B cell (primary cell): Measurements from ENCODE around the gene GPA33. TPM values are rescaled to one million over a fixed set of nuclear protein-coding genes. Genes with fewer than 3 reads are reported as not detected.

ENCODE experiments used
- ATAC-seq: fragments of 200-7000 bp; cut with Tn5 transposase; one replicate; pipeline ENCODE4 v1.10.0; 2021; ENCODE audit warnings: low read depth, mild to moderate bottlenecking, moderate number of reproducible peaks, moderate library complexity
- CTCF ChIA-PET: fragments of 350-600 bp; sonication (Branson Sonifier 250); formaldehyde crosslinking; loops from one replicate; lab custom pipeline; 2021; ENCODE audit warnings: antibody characterized with exemption, inconsistent platforms; lab: Charles Lee
- POLR2A ChIA-PET: fragments of 350-600 bp; sonication (Branson Sonifier 250); formaldehyde crosslinking; loops from one replicate; lab custom pipeline; 2021; ENCODE audit warnings: antibody characterized with exemption; lab: Charles Lee
- DNase-seq: peaks from one replicate; pipeline ENCODE4 v3.0.0; 2013
- H2AFZ ChIP-seq: 2 replicates; pipeline ENCODE4 v1.6.1; 2012; ENCODE audit warnings: mild to moderate bottlenecking, low read depth, low read length; ENCODE audit not compliant: insufficient read depth, poor library complexity, severe bottlenecking
- H3K27ac ChIP-seq, 2 donors: 1 replicate in 1 of 2; 2 replicates in 1 of 2; pipeline ENCODE4 v1.5.1; 2012 to 2013; ENCODE audit warnings: low read length in 2 of 2, mild to moderate bottlenecking in 2 of 2, moderate library complexity in 1 of 2
- H3K27me3 ChIP-seq, 4 experiments: fragments of 200-600 bp in 1 of 4; sonication (generic) in 1 of 4; replicated peaks in 1 of 4; 1 replicate in 2 of 4; 2 replicates in 2 of 4; pipeline versions ENCODE4 v1.6.1 to v1.7.0; 2013 to 2016; ENCODE audit warnings: low read length in 3 of 4, mild to moderate bottlenecking in 2 of 4, mixed read lengths in 1 of 4, moderate library complexity in 1 of 4; ENCODE audit not compliant: insufficient read depth in 4 of 4, control insufficient read depth in 3 of 4; ENCODE audit errors: control extremely low read depth in 1 of 4
- H3K36me3 ChIP-seq, 2 experiments: replicated peaks in 1 of 2; 1 replicate in 1 of 2; 2 replicates in 1 of 2; pipeline versions ENCODE4 v1.6.1 to v1.7.1; 2013; ENCODE audit warnings: low read length in 1 of 2; ENCODE audit not compliant: insufficient read depth in 2 of 2, control insufficient read depth in 1 of 2; ENCODE audit errors: control extremely low read depth in 1 of 2, extremely low read depth in 1 of 2
- H3K4me1 ChIP-seq, 2 donors: fragments of 200-600 bp in 1 of 2; sonication (generic) in 1 of 2; 1 replicate in 1 of 2; 2 replicates in 1 of 2; pipeline versions ENCODE4 v1.5.1 to v1.6.1; 2013 to 2017; ENCODE audit warnings: low read length in 2 of 2; ENCODE audit not compliant: control insufficient read depth in 2 of 2, insufficient read depth in 2 of 2
- H3K4me2 ChIP-seq: replicated peaks from 2 replicates; pipeline ENCODE3; 2012; ENCODE audit warnings: mild to moderate bottlenecking, low read depth, low read length; ENCODE audit not compliant: poor library complexity, severe bottlenecking
- H3K4me3 ChIP-seq, 5 experiments: fragments of 200-600 bp in 1 of 5; sonication (generic) in 1 of 5; 1 replicate in 3 of 5; 2 replicates in 2 of 5; pipeline versions ENCODE4 v1.5.1 to v1.7.0; 2011 to 2016; ENCODE audit warnings: low read length in 4 of 5, mild to moderate bottlenecking in 4 of 5, low read depth in 2 of 5, control low read depth in 1 of 5, moderate library complexity in 1 of 5; ENCODE audit not compliant: insufficient read depth in 1 of 5; ENCODE audit errors: control extremely low read depth in 1 of 5, extremely low read depth in 1 of 5
- H3K79me2 ChIP-seq: fragments of 200-600 bp; sonication (generic); one replicate; pipeline ENCODE4 v1.6.0; 2016; ENCODE audit warnings: low read length; ENCODE audit not compliant: control insufficient read depth, insufficient read depth
- H3K9ac ChIP-seq: fragments of 200-600 bp; sonication (generic); 2 replicates; pipeline ENCODE4 v1.6.1; 2017; ENCODE audit warnings: mild to moderate bottlenecking, low read length, moderate library complexity
- H3K9me3 ChIP-seq, 3 donors: one replicate each; pipeline versions ENCODE4 v1.6.1 to v1.7.1; 2013; ENCODE audit warnings: low read length in 2 of 3; ENCODE audit not compliant: control insufficient read depth in 2 of 3, insufficient read depth in 1 of 3; ENCODE audit errors: control extremely low read depth in 1 of 3
- H4K20me1 ChIP-seq: 2 replicates; pipeline ENCODE4 v1.6.0; 2012; ENCODE audit warnings: mild to moderate bottlenecking, low read length; ENCODE audit not compliant: insufficient read depth, control insufficient read depth, poor library complexity, severe bottlenecking
- H3K27ac Mint-ChIP-seq: one replicate; pipeline ENCODE4 v1.8.0; 2021; ENCODE audit warnings: mixed read lengths
- H3K27me3 Mint-ChIP-seq: one replicate; pipeline ENCODE4 v1.8.0; 2021; ENCODE audit warnings: mixed read lengths
- H3K4me1 Mint-ChIP-seq: one replicate; pipeline ENCODE4 v1.8.0; 2021; ENCODE audit warnings: mixed read lengths
- H3K4me3 Mint-ChIP-seq: one replicate; pipeline ENCODE4 v1.8.0; 2021; ENCODE audit warnings: mixed read lengths
- H3K9me3 Mint-ChIP-seq: one replicate; pipeline ENCODE4 v1.8.0; 2022; ENCODE audit warnings: mixed read lengths; ENCODE audit not compliant: insufficient read depth
- EZH2 ChIP-seq: IDR thresholded peaks from 2 replicates; pipeline ENCODE4 v1.6.1; 2012; ENCODE audit warnings: borderline replicate concordance, low read depth, mild to moderate bottlenecking, moderate library complexity, low read length; ENCODE audit not compliant: insufficient read depth, poor library complexity, severe bottlenecking
- WGBS: methylation state at CpG from one replicate; pipeline ENCODE4 v1.1.5; 2013; ENCODE audit warnings: missing lambda C conversion rate; ENCODE audit not compliant: insufficient coverage; 5-methylcytosine and 5-hydroxymethylcytosine counted together
- intact Hi-C: fragments of 100-400 bp; cut with micrococcal nuclease; formaldehyde crosslinking; loops from one replicate; pipeline ENCODE4 v1.10.0; 2022
- polyA plus RNA-seq: library from polyadenylated mRNA; depleted of rRNA; stranded (reverse); fragments of >200 nt; gene quantifications from 2 replicates; pipeline ENCODE4 v1.2.3, GENCODE V29; 2012
- total RNA-seq, 2 donors: library from RNA; stranded (reverse); fragments of 120-200 nt in 1 of 2; gene quantifications; 1 replicate in 1 of 2; 2 replicates in 1 of 2; pipeline versions ENCODE4 v1.2.3 to v1.2.4, GENCODE V29; 2013 to 2022
- TF ChIP-seq, protein P1 (sequence below): fragments of 200-600 bp; IDR thresholded peaks from one replicate; pipeline ENCODE4 v1.8.0; 2022; ENCODE audit warnings: antibody characterized with exemption, mild to moderate bottlenecking

Gene GPA33
- total and polyA plus RNA-seq, 2 donors (not counting 1 experiment from before 2014, with no cell fraction given): 0.91 to 2.4 TPM

DNA sequence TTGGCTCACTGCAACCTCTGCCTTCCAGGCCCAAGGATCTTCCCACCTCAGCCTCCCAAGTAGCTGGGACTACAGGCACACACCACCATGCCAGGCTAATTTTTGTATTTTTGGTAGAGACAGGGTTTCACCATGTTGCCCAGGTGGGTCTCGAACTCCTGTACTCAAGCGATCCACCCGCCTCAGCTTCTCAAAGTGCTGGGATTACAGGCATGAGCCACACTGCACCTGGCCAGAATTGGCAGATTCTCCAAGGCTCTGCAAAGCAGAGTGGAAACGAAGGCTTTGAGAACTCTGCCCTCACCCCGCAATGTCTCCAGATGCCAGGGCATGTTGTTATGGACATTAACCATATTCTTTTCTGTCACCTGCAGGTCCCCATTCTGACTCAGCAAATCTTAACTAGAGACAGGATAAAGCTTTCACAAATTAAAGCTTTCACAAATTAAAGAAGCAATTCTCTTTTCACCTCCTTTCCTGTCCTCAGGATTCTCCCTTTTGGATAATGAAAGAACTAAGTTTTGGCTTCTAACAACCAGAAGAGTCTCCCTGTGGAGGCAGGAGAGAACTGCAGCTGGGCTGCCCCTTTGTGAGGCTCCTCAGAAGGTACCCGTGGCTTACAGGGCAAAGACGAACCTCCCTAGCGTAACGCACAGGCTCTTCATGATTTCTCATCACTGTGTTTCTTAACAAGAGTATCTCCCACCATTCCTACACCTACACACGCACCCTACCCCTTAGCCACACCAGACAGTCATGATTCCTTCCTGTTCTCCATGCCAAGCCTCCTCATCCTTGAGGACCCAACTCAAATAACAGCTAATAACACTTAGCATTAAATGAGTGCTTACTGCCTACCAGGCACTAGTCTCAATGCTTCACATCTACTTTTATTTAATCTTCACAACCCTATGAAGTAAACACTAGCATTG, 29.8 kb downstream of the GPA33 start:
- no peaks in the 10 kb centered on the region for H3K36me3 ChIP-seq
- Mint-ChIP-seq H3K4me3 (no peak overlapping the region), H3K9me3 (no peaks in the 10 kb centered on the region), H3K4me1 (peaks cover 4% of the 10 kb centered on the region), H3K27ac (no peak overlapping the region), H3K27me3 (peaks cover 3% of the 10 kb centered on the region)
- no peaks in the 10 kb centered on the region for H3K9me3 ChIP-seq
- H3K27me3 ChIP-seq: peaks cover 0 to 10% (median 0%) of the 10 kb centered on the region in 4 experiments
- no peak overlapping the region for H3K4me3 ChIP-seq
- POLR2A ChIA-PET: interaction anchor here (1.7 kb wide), 1 partner anchor 151 kb away, joined by 5 read pairs; no protein-coding TSS in a partner anchor
- H4K20me1 ChIP-seq: no peaks in the 10 kb centered on the region
- DNase-seq: no peak
- no peak overlapping the region for H3K4me2 ChIP-seq
- ATAC-seq: no peak
- CTCF ChIA-PET: interaction anchor here (0.7 to 17.0 kb wide), 37 partner anchors 8 to 780 kb away, joined by 3 to 944 read pairs (median 4); partner anchors contain the start of genes GPA33, ILDR2, POGK and POU2F1
- 83% methylated on average over 10 of the region's 10 CpGs for WGBS
- H3K9ac ChIP-seq: no peak overlapping the region
- no peaks in the 10 kb centered on the region for H3K79me2 ChIP-seq
- H3K4me1 ChIP-seq: peaks cover 3 to 6% of the 10 kb centered on the region in 2 donors
- intact Hi-C loops: no loop called here
- TF ChIP-seq, protein P1, sequence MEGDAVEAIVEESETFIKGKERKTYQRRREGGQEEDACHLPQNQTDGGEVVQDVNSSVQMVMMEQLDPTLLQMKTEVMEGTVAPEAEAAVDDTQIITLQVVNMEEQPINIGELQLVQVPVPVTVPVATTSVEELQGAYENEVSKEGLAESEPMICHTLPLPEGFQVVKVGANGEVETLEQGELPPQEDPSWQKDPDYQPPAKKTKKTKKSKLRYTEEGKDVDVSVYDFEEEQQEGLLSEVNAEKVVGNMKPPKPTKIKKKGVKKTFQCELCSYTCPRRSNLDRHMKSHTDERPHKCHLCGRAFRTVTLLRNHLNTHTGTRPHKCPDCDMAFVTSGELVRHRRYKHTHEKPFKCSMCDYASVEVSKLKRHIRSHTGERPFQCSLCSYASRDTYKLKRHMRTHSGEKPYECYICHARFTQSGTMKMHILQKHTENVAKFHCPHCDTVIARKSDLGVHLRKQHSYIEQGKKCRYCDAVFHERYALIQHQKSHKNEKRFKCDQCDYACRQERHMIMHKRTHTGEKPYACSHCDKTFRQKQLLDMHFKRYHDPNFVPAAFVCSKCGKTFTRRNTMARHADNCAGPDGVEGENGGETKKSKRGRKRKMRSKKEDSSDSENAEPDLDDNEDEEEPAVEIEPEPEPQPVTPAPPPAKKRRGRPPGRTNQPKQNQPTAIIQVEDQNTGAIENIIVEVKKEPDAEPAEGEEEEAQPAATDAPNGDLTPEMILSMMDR: no peak
- TF ChIP-seq EZH2: no peak
- no peak overlapping the region for H3K27ac ChIP-seq
- H2AFZ ChIP-seq: no peak overlapping the region

DNA sequence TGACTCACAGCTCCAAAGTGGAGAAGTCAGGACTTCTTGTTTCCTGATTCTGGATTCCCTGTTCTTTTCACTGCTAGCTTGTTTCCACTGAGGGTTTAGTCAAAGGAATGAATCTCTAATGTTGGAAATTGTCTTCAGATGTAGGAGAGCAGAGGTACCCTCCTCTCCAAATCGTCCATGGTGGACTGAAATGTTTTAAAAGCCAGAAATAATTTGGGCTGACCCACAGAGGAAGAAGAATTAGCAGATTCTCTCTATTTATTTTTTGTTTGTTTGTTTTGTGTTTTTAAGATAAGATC, 30.4 kb downstream of the GPA33 start:
- ATAC-seq (no peak), DNase-seq (no peak)
- H3K9me3 Mint-ChIP-seq: no peaks in the 10 kb centered on the region
- no peak overlapping the region for H3K4me3 ChIP-seq
- no peak overlapping the region for H3K9ac ChIP-seq
- no peak overlapping the region for H2AFZ ChIP-seq
- peaks cover 4% of the 10 kb centered on the region for H3K4me1 Mint-ChIP-seq
- H3K4me3 Mint-ChIP-seq: no peak overlapping the region
- peaks cover 3% of the 10 kb centered on the region for H3K27me3 Mint-ChIP-seq
- peaks cover 0 to 10% (median 0%) of the 10 kb centered on the region in 4 experiments for H3K27me3 ChIP-seq
- intact Hi-C loops: loop anchor here (1.0 to 5.0 kb wide), 2 partner anchors 82 to 149 kb away; partner anchors contain the start of gene ILDR2
- ChIA-PET POLR2A (no interaction called here), CTCF (interaction anchor here (0.6 to 17.0 kb wide), 46 partner anchors 9 to 581 kb away, joined by 3 to 944 read pairs (median 5); partner anchors contain the start of genes GPA33, ILDR2, POU2F1 and STYXL2)
- no CpG with 5 or more reads among the region's 1 CpG for WGBS
- peaks cover 3 to 6% of the 10 kb centered on the region in 2 donors for H3K4me1 ChIP-seq
- no peaks in the 10 kb centered on the region for H3K79me2 ChIP-seq
- no peaks in the 10 kb centered on the region for H3K36me3 ChIP-seq
- TF ChIP-seq, protein P1: no peak
- no peak for TF ChIP-seq EZH2
- H3K9me3 ChIP-seq: no peaks in the 10 kb centered on the region
- no peaks in the 10 kb centered on the region for H4K20me1 ChIP-seq
- no peak overlapping the region for H3K27ac Mint-ChIP-seq
- no peak overlapping the region for H3K4me2 ChIP-seq
- no peak overlapping the region for H3K27ac ChIP-seq
